NCI-H526 (cell line): ENCODE data around the gene FSCN2.
A peak's percentile ranks its signal among the peaks of the same experiment; 100 is the strongest.
"Not testable (repeated sequence)": the region's sequence is repeated elsewhere in the genome, so short reads cannot be mapped to it uniquely, and the experiment has no call there.

Experiments used
- DNase-seq, 2 experiments: peaks; one replicate each; lab custom pipeline; 2025; lab: John Stamatoyannopoulos, UW

Gene FSCN2

GRCh38 chr17:81526662-81527571 lies 1.3 kb upstream of the FSCN2 start:
- no peak for DNase-seq

- no peak for DNase-seq
These were observed 140 bp downstream of the FSCN2 start for GRCh38 chr17:81528384-81528650.

- peak in 1 of 2 experiments; percentile 75 for DNase-seq
These were observed 667 bp downstream of the FSCN2 start for GRCh38 chr17:81528651-81529436.

GRCh38 chr17:81529437-81529803 lies 1.2 kb downstream of the FSCN2 start:
- DNase-seq = no peak

- DNase-seq = not testable (repeated sequence)
These were observed 2.8 kb downstream of the FSCN2 start for GRCh38 chr17:81531013-81531412.

GRCh38 chr17:81531998-81532404 lies 3.8 kb downstream of the FSCN2 start:
- DNase-seq = not testable (repeated sequence)

- DNase-seq = no peak
These were observed 4.5 kb downstream of the FSCN2 start for GRCh38 chr17:81532490-81533287.

- no peak for DNase-seq
These were observed 5.4 kb downstream of the FSCN2 start for GRCh38 chr17:81533339-81534141.

GRCh38 chr17:81534157-81535006 lies 6.2 kb downstream of the FSCN2 start:
- DNase-seq = peak in 1 of 2 experiments; percentile 57

GRCh38 chr17:81535007-81535328 lies 6.8 kb downstream of the FSCN2 start:
- no peak for DNase-seq

- no peak for DNase-seq
These were observed 7.5 kb downstream of the FSCN2 start for GRCh38 chr17:81535480-81536298.

GRCh38 chr17:81536299-81537290 lies 8.4 kb downstream of the FSCN2 start:
- DNase-seq = peak in 1 of 2 experiments; percentile 56

- peak; percentile 40 to 75 for DNase-seq
These were observed 9.2 kb downstream of the FSCN2 start for GRCh38 chr17:81537343-81537855.

GRCh38 chr17:81537856-81538555 lies 9.8 kb downstream of the FSCN2 start:
- DNase-seq = peak in 1 of 2 experiments; percentile 52

GRCh38 chr17:81538651-81539570 lies 10.7 kb downstream of the FSCN2 start:
- DNase-seq = no peak

- DNase-seq = no peak
These were observed 11.4 kb downstream of the FSCN2 start for GRCh38 chr17:81539571-81539900.
